Uterus (tissue), 4 donors: ENCODE results near the gene DGCR2. TPM values are rescaled to one million over a fixed set of nuclear protein-coding genes. Genes with fewer than 3 reads are reported as not detected.

Source experiments
- DNase-seq, 2 donors: peaks; one replicate each; pipeline ENCODE4 v3.0.0-alpha.2; 2019 to 2020
- H3K27ac ChIP-seq, 2 donors: fragments of 200-600 bp; sonication (generic); 1 replicate in 1 of 2; 2 replicates in 1 of 2; pipeline ENCODE4 v1.5.1; 2016 to 2018
- H3K27me3 ChIP-seq, 2 donors: fragments of 200-600 bp; sonication (generic); one replicate each; pipeline ENCODE4 v1.5.1; 2018 to 2019; ENCODE audit warnings: control low read depth in 1 of 2
- H3K36me3 ChIP-seq, 2 donors: fragments of 200-600 bp; sonication (generic); one replicate each; pipeline ENCODE4 v1.5.1; 2019; ENCODE audit warnings: control low read depth in 1 of 2
- H3K4me1 ChIP-seq, 2 donors: fragments of 200-600 bp; sonication (generic); one replicate each; pipeline ENCODE4 v1.5.1; 2018 to 2019; ENCODE audit warnings: control low read depth in 1 of 2
- H3K4me3 ChIP-seq, 2 donors: fragments of 200-600 bp; sonication (generic); 1 replicate in 1 of 2; 2 replicates in 1 of 2; pipeline ENCODE4 v1.5.1; 2018 to 2019; ENCODE audit warnings: mild to moderate bottlenecking in 1 of 2
- H3K9me3 ChIP-seq, 2 donors: fragments of 200-600 bp; sonication (generic); one replicate each; pipeline ENCODE4 v1.5.1; 2019; ENCODE audit warnings: control low read depth in 1 of 2
- CTCF ChIP-seq, 4 experiments: fragments of 200-600 bp in 2 of 4; fragments of 450-650 bp in 2 of 4; sonication (generic) in 2 of 4; IDR thresholded peaks; one replicate each; pipeline ENCODE4 v1.5.1; 2016 to 2019; ENCODE audit warnings: antibody characterized with exemption in 4 of 4, mild to moderate bottlenecking in 2 of 4, moderate library complexity in 1 of 4
- POLR2A ChIP-seq, 2 donors: fragments of 450-650 bp; IDR thresholded peaks; one replicate each; pipeline ENCODE4 v1.6.1; 2016; ENCODE audit warnings: antibody characterized with exemption in 2 of 2, mild to moderate bottlenecking in 1 of 2, moderate library complexity in 1 of 2
- intact Hi-C: fragments of 100-400 bp; cut with DNase I; formaldehyde crosslinking; loops from one replicate; pipeline ENCODE4 v1.15.1; 2023; ENCODE audit warnings: low total_unique reads
- total RNA-seq, 4 donors: library from RNA; depleted of rRNA in 3 of 4; stranded (reverse); fragments of >200 nt in 3 of 4; gene quantifications; one replicate each; pipeline versions ENCODE4 v1.1.0 to v1.2.4, GENCODE V29; 2014 to 2023
- donor health status: DM: yes; HTN: yes; CAD: no.

Gene DGCR2
- total RNA-seq, 4 donors from 2014 or later, result 18.2 to 88.9 (median 47.6) TPM

- Histone ChIP-seq H3K9me3 (no peaks in the 10 kb centered on the region), H3K4me1 (no peaks in the 10 kb centered on the region), H3K27me3 (no peaks in the 10 kb centered on the region), H3K36me3 (no peaks in the 10 kb centered on the region), H3K27ac (no peak overlapping the region), H3K4me3 (no peak overlapping the region)
- TF ChIP-seq POLR2A (IDR thresholded peaks at IDR 0.05), result no peak
- TF ChIP-seq CTCF (IDR thresholded peaks at IDR 0.05), result no peak
- no peak for DNase-seq
- intact Hi-C loops, result no loop called here
These were observed 99.5 kb downstream of the DGCR2 start for GRCh38 chr22:19022755-19023154.

- Histone ChIP-seq H3K27ac (no peak overlapping the region), H3K4me3 (no peak overlapping the region), H3K36me3 (no peaks in the 10 kb centered on the region), H3K4me1 (no peaks in the 10 kb centered on the region), H3K27me3 (no peaks in the 10 kb centered on the region), H3K9me3 (no peaks in the 10 kb centered on the region)
- TF ChIP-seq CTCF (IDR thresholded peaks at IDR 0.05) (no peak), POLR2A (IDR thresholded peaks at IDR 0.05) (no peak)
- no peak for DNase-seq
- intact Hi-C loops, result no loop called here
These were observed 102.6 kb downstream of the DGCR2 start for GRCh38 chr22:19019679-19020032.

- H3K36me3 ChIP-seq, result no peaks in the 10 kb centered on the region
These were observed 103.1 kb downstream of the DGCR2 start for GRCh38 chr22:19019029-19019678.

GRCh38 chr22:19018256-19018655, 104.0 kb downstream of the DGCR2 start:
- TF ChIP-seq POLR2A (IDR thresholded peaks at IDR 0.05) (no peak), CTCF (IDR thresholded peaks at IDR 0.05) (no peak)
- Histone ChIP-seq H3K27ac (no peak overlapping the region), H3K9me3 (no peaks in the 10 kb centered on the region), H3K36me3 (no peaks in the 10 kb centered on the region), H3K4me3 (no peak overlapping the region), H3K27me3 (no peaks in the 10 kb centered on the region), H3K4me1 (no peaks in the 10 kb centered on the region)
- no peak for DNase-seq
- intact Hi-C loops, result no loop called here

More at GRCh38 chr22:19019029-19019678, 103.1 kb downstream of the DGCR2 start:
- DNase-seq, result no peak
- Histone ChIP-seq H3K9me3 (no peaks in the 10 kb centered on the region), H3K27me3 (no peaks in the 10 kb centered on the region), H3K27ac (no peak overlapping the region), H3K4me1 (no peaks in the 10 kb centered on the region), H3K4me3 (no peak overlapping the region)
- intact Hi-C loops, result no loop called here
- no peak for TF ChIP-seq POLR2A (IDR thresholded peaks at IDR 0.05)
- no peak for TF ChIP-seq CTCF (IDR thresholded peaks at IDR 0.05)

- Histone ChIP-seq H3K9me3 (no peaks in the 10 kb centered on the region), H3K27me3 (no peaks in the 10 kb centered on the region), H3K27ac (no peak overlapping the region), H3K4me3 (no peak overlapping the region), H3K4me1 (no peaks in the 10 kb centered on the region), H3K36me3 (no peaks in the 10 kb centered on the region)
- no peak for TF ChIP-seq POLR2A (IDR thresholded peaks at IDR 0.05)
- no peak for TF ChIP-seq CTCF (IDR thresholded peaks at IDR 0.05)
- intact Hi-C loops, result no loop called here
- DNase-seq, result no peak
These were observed 106.0 kb downstream of the DGCR2 start for GRCh38 chr22:19016081-19016766.
